ENCODE measurements around the gene ARF5. TPM values are rescaled to one million over a fixed set of nuclear protein-coding genes. Genes with fewer than 3 reads are reported as not detected.

The ARF5 gene
- total and polyA plus RNA-seq, 2 of the 8 experiments (the other 6 are each of a cell fraction or from before 2014, with no cell fraction given), result 154 to 579 TPM

- peaks cover 5 to 11% (median 10%) of the 10 kb centered on the region in 4 experiments for H3K27me3 ChIP-seq (replicated peaks in 1 of 4; ENCODE audit: control insufficient read depth in 3 of 4, extremely low read depth in 1 of 4, insufficient read depth in 3 of 4, low read length in 3 of 4)
- H3K14ac ChIP-seq (ENCODE audit: insufficient read length), result no peak overlapping the region
- no peak overlapping the region for H4K5ac ChIP-seq (ENCODE audit: insufficient read length, low read depth, low read length)
- ChIA-PET POLR2A (ENCODE audit: partially characterized antibody) (interaction anchor here (0.7 kb wide), 1 partner anchor 64 kb away, joined by 3 read pairs; no protein-coding TSS in a partner anchor), CTCF (ENCODE audit: partially characterized antibody) (interaction anchor here (0.9 to 2.1 kb wide), 8 partner anchors 8 to 77 kb away, joined by 3 to 7 read pairs (median 4); no protein-coding TSS in a partner anchor)
- no peak for DNase-seq (ENCODE audit: low read depth in 1 of 2, low spot score in 2 of 2)
- H3K56ac ChIP-seq (replicated peaks; ENCODE audit: insufficient read length, low read depth, low read length), result no peak overlapping the region
- H2BK20ac ChIP-seq (ENCODE audit: low read length), result no peak overlapping the region
- no peak overlapping the region for H2BK15ac ChIP-seq (ENCODE audit: low read length)
- H3K23me2 ChIP-seq (ENCODE audit: low read depth, low read length), result peaks cover 7% of the 10 kb centered on the region
- H3K4me1 ChIP-seq (replicated peaks in 1 of 4; ENCODE audit: control insufficient read depth in 3 of 4, insufficient read depth in 4 of 4, low read length in 3 of 4), result peaks cover 6 to 12% (median 7%) of the 10 kb centered on the region in 4 experiments
- no peak overlapping the region for H2BK120ac ChIP-seq (replicated peaks; ENCODE audit: low read depth, low read length)
- no peak for FAIRE-seq
- H2BK5ac ChIP-seq (ENCODE audit: low read depth, low read length), result no peak overlapping the region
- no peak overlapping the region for H3K4me2 ChIP-seq (ENCODE audit: insufficient read depth in 1 of 2, low read depth in 2 of 2, low read length in 2 of 2)
- no peak overlapping the region for H2BK12ac ChIP-seq (ENCODE audit: low read depth, low read length)
- no peak overlapping the region for H3K18ac ChIP-seq (ENCODE audit: extremely low read depth, low read length)
- H3K79me1 ChIP-seq (ENCODE audit: low read depth, low read length), result peaks cover 11% of the 10 kb centered on the region; the same call in 1 of the 2 replicates
- H3K9ac ChIP-seq (replicated peaks in 1 of 4; ENCODE audit: extremely low read depth in 1 of 4, low read depth in 3 of 4, low read length in 3 of 4), result no peak overlapping the region
- no peak overlapping the region for H4K91ac ChIP-seq (replicated peaks; ENCODE audit: insufficient read length, low read length)
- H4K8ac ChIP-seq (ENCODE audit: extremely low read depth, insufficient read depth, low read length), result no peak overlapping the region
- WGBS, 2 experiments (ENCODE audit: extremely low coverage in 1 of 2, insufficient coverage in 1 of 2, insufficient read length in 1 of 2, insufficient replicate concordance in 2 of 2, low coverage in 1 of 2, low lambda C conversion rate in 2 of 2, missing lambda C conversion rate in 1 of 2), result 100% methylated on average over 1 of the region's 1 CpG; no CpG with 5 or more reads in 1 of the 2 experiments
- TF ChIP-seq TAF7 (optimal IDR thresholded peaks at IDR 0.05; ENCODE audit: borderline replicate concordance, low read depth, low read length) (no peak), TAF1 (IDR thresholded peaks at IDR 0.05; ENCODE audit: low read depth, low read length) (no peak)
- H4K20me1 ChIP-seq (replicated peaks in 1 of 2; ENCODE audit: control insufficient read depth in 1 of 2, insufficient read depth in 2 of 2, low read length in 2 of 2), result peaks cover 8 to 14% of the 10 kb centered on the region in 2 experiments
- H3K36me3 ChIP-seq (ENCODE audit: control insufficient read depth in 2 of 4, insufficient read depth in 4 of 4, low read length in 3 of 4), result peaks cover 0 to 18% (median 6%) of the 10 kb centered on the region in 4 experiments; a peak in 4 of 8 replicates
- H3K79me2 ChIP-seq (ENCODE audit: control insufficient read depth in 1 of 2, insufficient read depth in 2 of 2, low read length in 2 of 2), result peaks cover 0 to 19% of the 10 kb centered on the region in 2 experiments; a peak in 1 of 4 replicates
- H2AK5ac ChIP-seq (ENCODE audit: low read depth, low read length), result no peak overlapping the region
- H3K23ac ChIP-seq (ENCODE audit: insufficient read length), result no peak overlapping the region
- H3K4ac ChIP-seq (replicated peaks; ENCODE audit: insufficient read length, low read depth, low read length), result no peak overlapping the region
- no peak overlapping the region for H2AFZ ChIP-seq (ENCODE audit: low read length)
- no peak overlapping the region for H3K4me3 ChIP-seq (ENCODE audit: extremely low read depth in 1 of 4, insufficient read depth in 2 of 4, low read depth in 3 of 4, low read length in 4 of 4)
- no peaks in the 10 kb centered on the region for H3K9me3 ChIP-seq (ENCODE audit: insufficient read depth in 2 of 2, low read depth in 1 of 2, low read length in 1 of 2)
- H3K27ac ChIP-seq (ENCODE audit: low read depth, low read length), result no peak overlapping the region
Observed at GRCh38 chr7:127581716-127582115, 6.5 kb upstream of the ARF5 start.
